BLaER1 treated with 17β-estradiol and CSF1 and Interleukin-3, amounts not matched to agents 10 nM and 100 nM (cell line): ENCODE measurements around the gene ANKRD23.

ENCODE experiments used
- H3K27ac ChIP-seq, 11 experiments: shearing (Covaris generic); formaldehyde crosslinking; 2 replicates each; pipeline ENCODE4 v1.8.1; 2022
- H3K27me3 ChIP-seq, 11 experiments: shearing (Covaris generic); formaldehyde crosslinking; 2 replicates each; pipeline ENCODE4 v1.8.1; 2022
- H3K36me3 ChIP-seq, 11 experiments: shearing (Covaris generic); formaldehyde crosslinking; 2 replicates each; pipeline ENCODE4 v1.8.1; 2022
- H3K4me1 ChIP-seq, 10 experiments: shearing (Covaris generic); formaldehyde crosslinking; 2 replicates each; pipeline ENCODE4 v1.8.1; 2022
- H3K4me2 ChIP-seq, 11 experiments: shearing (Covaris generic); formaldehyde crosslinking; 2 replicates each; pipeline ENCODE4 v1.8.1; 2022
- H3K4me3 ChIP-seq, 10 experiments: shearing (Covaris generic); formaldehyde crosslinking; 2 replicates each; pipeline ENCODE4 v1.8.1; 2022
- H3K9ac ChIP-seq, 11 experiments: shearing (Covaris generic); formaldehyde crosslinking; 2 replicates each; pipeline ENCODE4 v1.8.1; 2022
- H3K9me3 ChIP-seq, 11 experiments: shearing (Covaris generic); formaldehyde crosslinking; replicated peaks in 1 of 11; 2 replicates each; pipeline ENCODE4 v1.8.1; 2022
- H4K20me1 ChIP-seq, 11 experiments: shearing (Covaris generic); formaldehyde crosslinking; 2 replicates each; pipeline ENCODE4 v1.8.1; 2022
- Cebpa-rat ChIP-seq, 11 experiments: shearing (Covaris generic); IDR thresholded peaks; 2 replicates each; pipeline ENCODE4 v1.8.1; 2022

The ANKRD23 gene

GRCh38 chr2:96842600-96842999 lies 1.2 kb downstream of the ANKRD23 start:
- Histone ChIP-seq H3K27ac (no peak overlapping the region), H3K27me3 (peaks cover 0 to 4% (median 3%) of the 10 kb centered on the region in 11 experiments; a peak in 10 of 22 replicates), H3K4me2 (no peak overlapping the region), H4K20me1 (peaks cover 0 to 58% (median 8%) of the 10 kb centered on the region in 11 experiments; a peak in 14 of 22 replicates), H3K9me3 (no peaks in the 10 kb centered on the region), H3K36me3 (peaks cover 6 to 56% (median 42%) of the 10 kb centered on the region in 11 experiments; a peak in 20 of 22 replicates), H3K4me1 (peaks cover 18 to 45% (median 35%) of the 10 kb centered on the region in 10 experiments), H3K4me3 (no peak overlapping the region), H3K9ac (no peak overlapping the region)
- no peak for TF ChIP-seq Cebpa-rat (IDR thresholded peaks at IDR 0.05)

- H3K27ac ChIP-seq: no peak overlapping the region
- peaks cover 4 to 51% (median 36%) of the 10 kb centered on the region in 11 experiments; a peak in 19 of 22 replicates for H3K36me3 ChIP-seq
- H3K4me3 ChIP-seq: no peak overlapping the region
Measured at GRCh38 chr2:96841701-96842495, 1.9 kb downstream of the ANKRD23 start.

GRCh38 chr2:96839875-96840850 lies 3.7 kb downstream of the ANKRD23 start:
- peak overlapping the region; percentile 77 to 97 (median 90) for H3K4me2 ChIP-seq
- peaks cover 0 to 44% (median 30%) of the 10 kb centered on the region in 11 experiments; a peak in 15 of 22 replicates for H3K36me3 ChIP-seq
- TF ChIP-seq Cebpa-rat (IDR thresholded peaks at IDR 0.05): no peak
- no peaks in the 10 kb centered on the region; a peak in 1 of 22 replicates for H3K27me3 ChIP-seq
- peak overlapping the region in 9 of 11 experiments; percentile 16 to 68 (median 41); a peak in 15 of 22 replicates for H3K9ac ChIP-seq
- H3K4me1 ChIP-seq: peaks cover 18 to 44% (median 35%) of the 10 kb centered on the region in 10 experiments
- peak overlapping the region in 7 of 11 experiments; percentile 12 to 66 (median 54); a peak in 12 of 22 replicates for H3K27ac ChIP-seq
- H3K4me3 ChIP-seq: peak overlapping the region in 4 of 10 experiments; percentile 23 to 58 (median 44); a peak in 4 of 20 replicates
- H4K20me1 ChIP-seq: peaks cover 0 to 62% (median 8%) of the 10 kb centered on the region in 11 experiments; a peak in 14 of 22 replicates
- no peaks in the 10 kb centered on the region for H3K9me3 ChIP-seq

More at GRCh38 chr2:96841701-96842495, 1.9 kb downstream of the ANKRD23 start:
- H4K20me1 ChIP-seq: peaks cover 0 to 62% (median 8%) of the 10 kb centered on the region in 11 experiments; a peak in 14 of 22 replicates
- H3K4me1 ChIP-seq: peaks cover 18 to 44% (median 35%) of the 10 kb centered on the region in 10 experiments
- no peak overlapping the region for H3K4me2 ChIP-seq
- no peak overlapping the region for H3K9ac ChIP-seq
- peaks cover 0 to 4% (median 3%) of the 10 kb centered on the region in 11 experiments; a peak in 10 of 22 replicates for H3K27me3 ChIP-seq
- no peaks in the 10 kb centered on the region for H3K9me3 ChIP-seq
- no peak for TF ChIP-seq Cebpa-rat (IDR thresholded peaks at IDR 0.05)

GRCh38 chr2:96839293-96839874 lies 4.4 kb downstream of the ANKRD23 start:
- Histone ChIP-seq H3K4me2 (peak overlapping the region; percentile 77 to 97 (median 90)), H3K4me3 (peak overlapping the region in 7 of 10 experiments; percentile 7 to 58 (median 39); a peak in 11 of 20 replicates), H4K20me1 (peaks cover 0 to 57% (median 8%) of the 10 kb centered on the region in 11 experiments; a peak in 14 of 22 replicates), H3K27ac (peak overlapping the region in 7 of 11 experiments; percentile 12 to 66 (median 54); a peak in 12 of 22 replicates), H3K9ac (peak overlapping the region in 10 of 11 experiments; percentile 16 to 68 (median 40); a peak in 17 of 22 replicates), H3K9me3 (no peaks in the 10 kb centered on the region), H3K36me3 (peaks cover 0 to 45% (median 30%) of the 10 kb centered on the region in 11 experiments; a peak in 14 of 22 replicates), H3K4me1 (peaks cover 18 to 44% (median 35%) of the 10 kb centered on the region in 10 experiments), H3K27me3 (no peaks in the 10 kb centered on the region; a peak in 1 of 22 replicates)
- TF ChIP-seq Cebpa-rat (IDR thresholded peaks at IDR 0.05): no peak

- Histone ChIP-seq H3K4me1 (peaks cover 21 to 48% (median 39%) of the 10 kb centered on the region in 10 experiments), H3K27ac (peak overlapping the region in 6 of 11 experiments; percentile 12 to 66 (median 56); a peak in 9 of 22 replicates), H3K4me2 (peak overlapping the region; percentile 77 to 97 (median 90)), H3K9me3 (no peaks in the 10 kb centered on the region), H3K9ac (peak overlapping the region in 10 of 11 experiments; percentile 16 to 68 (median 40); a peak in 14 of 22 replicates), H3K4me3 (peak overlapping the region in 2 of 10 experiments; percentile 39 to 58; a peak in 4 of 20 replicates), H3K36me3 (peaks cover 0 to 44% (median 25%) of the 10 kb centered on the region in 11 experiments; a peak in 13 of 22 replicates), H3K27me3 (no peaks in the 10 kb centered on the region; a peak in 1 of 22 replicates), H4K20me1 (peaks cover 0 to 51% (median 8%) of the 10 kb centered on the region in 11 experiments; a peak in 15 of 22 replicates)
- no peak for TF ChIP-seq Cebpa-rat (IDR thresholded peaks at IDR 0.05)
Measured at GRCh38 chr2:96838345-96839292, 5.2 kb downstream of the ANKRD23 start.

GRCh38 chr2:96837575-96837974 lies 6.2 kb downstream of the ANKRD23 start:
- H3K4me1 ChIP-seq: peaks cover 32 to 51% (median 48%) of the 10 kb centered on the region in 10 experiments
- H4K20me1 ChIP-seq: peaks cover 0 to 50% (median 11%) of the 10 kb centered on the region in 11 experiments; a peak in 16 of 22 replicates
- H3K4me3 ChIP-seq: no peak overlapping the region
- peaks cover 0 to 47% (median 25%) of the 10 kb centered on the region in 11 experiments; a peak in 13 of 22 replicates for H3K36me3 ChIP-seq
- no peak overlapping the region for H3K9ac ChIP-seq
- H3K4me2 ChIP-seq: peak overlapping the region in 1 of 11 experiments; percentile 91; a peak in 1 of 22 replicates
- TF ChIP-seq Cebpa-rat (IDR thresholded peaks at IDR 0.05): no peak
- no peaks in the 10 kb centered on the region for H3K9me3 ChIP-seq
- H3K27ac ChIP-seq: no peak overlapping the region
- no peaks in the 10 kb centered on the region; a peak in 1 of 22 replicates for H3K27me3 ChIP-seq

GRCh38 chr2:96835830-96836229 lies 8.0 kb downstream of the ANKRD23 start:
- Histone ChIP-seq H4K20me1 (peaks cover 0 to 62% (median 26%) of the 10 kb centered on the region in 11 experiments; a peak in 17 of 22 replicates), H3K9ac (no peak overlapping the region), H3K4me1 (peaks cover 37 to 64% (median 60%) of the 10 kb centered on the region in 10 experiments), H3K9me3 (no peaks in the 10 kb centered on the region), H3K27ac (no peak overlapping the region), H3K4me2 (no peak overlapping the region), H3K4me3 (no peak overlapping the region), H3K36me3 (peaks cover 10 to 58% (median 37%) of the 10 kb centered on the region in 11 experiments; a peak in 18 of 22 replicates), H3K27me3 (no peaks in the 10 kb centered on the region; a peak in 1 of 22 replicates)
- TF ChIP-seq Cebpa-rat (IDR thresholded peaks at IDR 0.05): no peak
